Measurements from ENCODE around the gene HSPA14.

The HSPA14 gene

GRCh38 chr10:14836208-14836607 is 1.9 kb upstream of the HSPA14 start:
- CTCF ChIA-PET: interaction anchor here (1.0 to 3.5 kb wide), 9 partner anchors 9 to 1053 kb away, joined by 3 to 31 read pairs (median 7); no protein-coding TSS in a partner anchor
- H3K4me3 ChIP-seq (ENCODE audit: low read depth, low read length): no peak overlapping the region
- no peak for DNase-seq (ENCODE audit: low read depth, low spot score)
- TF ChIP-seq, protein P1, sequence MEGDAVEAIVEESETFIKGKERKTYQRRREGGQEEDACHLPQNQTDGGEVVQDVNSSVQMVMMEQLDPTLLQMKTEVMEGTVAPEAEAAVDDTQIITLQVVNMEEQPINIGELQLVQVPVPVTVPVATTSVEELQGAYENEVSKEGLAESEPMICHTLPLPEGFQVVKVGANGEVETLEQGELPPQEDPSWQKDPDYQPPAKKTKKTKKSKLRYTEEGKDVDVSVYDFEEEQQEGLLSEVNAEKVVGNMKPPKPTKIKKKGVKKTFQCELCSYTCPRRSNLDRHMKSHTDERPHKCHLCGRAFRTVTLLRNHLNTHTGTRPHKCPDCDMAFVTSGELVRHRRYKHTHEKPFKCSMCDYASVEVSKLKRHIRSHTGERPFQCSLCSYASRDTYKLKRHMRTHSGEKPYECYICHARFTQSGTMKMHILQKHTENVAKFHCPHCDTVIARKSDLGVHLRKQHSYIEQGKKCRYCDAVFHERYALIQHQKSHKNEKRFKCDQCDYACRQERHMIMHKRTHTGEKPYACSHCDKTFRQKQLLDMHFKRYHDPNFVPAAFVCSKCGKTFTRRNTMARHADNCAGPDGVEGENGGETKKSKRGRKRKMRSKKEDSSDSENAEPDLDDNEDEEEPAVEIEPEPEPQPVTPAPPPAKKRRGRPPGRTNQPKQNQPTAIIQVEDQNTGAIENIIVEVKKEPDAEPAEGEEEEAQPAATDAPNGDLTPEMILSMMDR (IDR thresholded peaks at IDR 0.05; ENCODE audit: insufficient read depth, low read length, missing control alignments): no peak
- POLR2A ChIA-PET: no interaction called here

GRCh38 chr10:14837003-14837756 is 926 bp upstream of the HSPA14 start:
- TF ChIP-seq, protein P1 (IDR thresholded peaks at IDR 0.05; ENCODE audit: insufficient read depth, low read length, missing control alignments): no peak
- POLR2A ChIA-PET: interaction anchor here (0.6 to 1.9 kb wide), 6 partner anchors 10 to 249 kb away, joined by 3 to 10 read pairs (median 3); partner anchors contain the start of gene SUV39H2
- CTCF ChIA-PET: interaction anchor here (1.0 to 3.5 kb wide), 11 partner anchors 10 to 1054 kb away, joined by 3 to 31 read pairs (median 5); partner anchors contain the start of gene SUV39H2
- H3K4me3 ChIP-seq (ENCODE audit: low read depth, low read length): peak overlapping the region; percentile 83
- DNase-seq (ENCODE audit: low read depth, low spot score): no peak

GRCh38 chr10:14838582-14839304 is 637 bp downstream of the HSPA14 start:
- H3K4me3 ChIP-seq (ENCODE audit: low read depth, low read length): peak overlapping the region; percentile 98
- no peak for DNase-seq (ENCODE audit: low read depth, low spot score)
- POLR2A ChIA-PET: interaction anchor here (1.1 to 1.9 kb wide), 3 partner anchors 21 to 233 kb away, joined by 3 to 10 read pairs (median 3); partner anchors contain the start of gene SUV39H2
- TF ChIP-seq, protein P1 (IDR thresholded peaks at IDR 0.05; ENCODE audit: insufficient read depth, low read length, missing control alignments): no peak
- CTCF ChIA-PET: interaction anchor here (0.6 to 3.5 kb wide), 7 partner anchors 9 to 340 kb away, joined by 3 to 31 read pairs (median 9); partner anchors contain the start of gene SUV39H2

DNA sequence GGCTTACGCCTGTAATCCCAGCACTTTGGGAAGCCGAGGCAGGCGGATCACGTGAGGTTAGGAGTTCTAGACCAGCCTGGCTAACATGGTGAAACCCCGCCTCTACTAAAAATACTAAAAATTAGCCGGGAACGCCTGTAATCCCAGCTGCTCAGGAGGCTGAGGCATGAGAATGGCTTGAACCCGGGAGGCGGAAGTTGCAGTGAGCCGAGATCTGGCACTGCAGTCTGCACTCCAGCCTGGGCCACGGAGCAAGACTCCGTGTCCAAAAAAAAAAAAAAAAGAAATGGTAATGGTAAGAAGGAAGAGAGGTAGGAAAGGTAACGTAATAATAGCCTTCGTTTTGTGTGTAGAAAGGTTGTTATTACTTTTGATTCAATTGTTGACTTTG is 1.2 kb downstream of the HSPA14 start:
- H3K4me3 ChIP-seq (ENCODE audit: low read depth, low read length): peak overlapping the region; percentile 98
- POLR2A ChIA-PET: no interaction called here
- TF ChIP-seq, protein P1 (IDR thresholded peaks at IDR 0.05; ENCODE audit: insufficient read depth, low read length, missing control alignments): no peak
- DNase-seq (ENCODE audit: low read depth, low spot score): no peak
- CTCF ChIA-PET: interaction anchor here (0.6 to 3.3 kb wide), 3 partner anchors 9 to 340 kb away, joined by 4 to 23 read pairs (median 4); no protein-coding TSS in a partner anchor

GRCh38 chr10:14840178-14840577 is 2.1 kb downstream of the HSPA14 start:
- ChIA-PET POLR2A (no interaction called here), CTCF (no interaction called here)
- no peak for DNase-seq (ENCODE audit: low read depth, low spot score)
- H3K4me3 ChIP-seq (ENCODE audit: low read depth, low read length): no peak overlapping the region
- TF ChIP-seq, protein P1 (IDR thresholded peaks at IDR 0.05; ENCODE audit: insufficient read depth, low read length, missing control alignments): no peak
